DND-41 (cell line): ENCODE measurements around the gene MICAL3.

ENCODE experiments used
- CTCF ChIP-seq: IDR thresholded peaks from 2 replicates; pipeline ENCODE4 v1.5.1; 2012; ENCODE audit warnings: borderline replicate concordance, low read length, moderate library complexity, mild to moderate bottlenecking; ENCODE audit not compliant: poor library complexity, severe bottlenecking; ENCODE audit errors: extremely low read depth
- EZH2 ChIP-seq: IDR thresholded peaks from 3 replicates; pipeline ENCODE4 v1.6.1; 2012; ENCODE audit warnings: borderline replicate concordance, low read depth, mild to moderate bottlenecking, moderate library complexity, low read length, inconsistent platforms; ENCODE audit not compliant: severe bottlenecking

- TF ChIP-seq CTCF (no peak), EZH2 (no peak)
Measured at GRCh38 chr22:17818180-17818579, 206.2 kb downstream of the MICAL3 start.
